Measurements from ENCODE around the gene TANGO6. TPM values are rescaled to one million over a fixed set of nuclear protein-coding genes. Genes with fewer than 3 reads are reported as not detected.

The TANGO6 gene
- polyA plus RNA-seq, 2 of the 4 experiments (the other 2 are of a cell fraction) = 8.1 to 19.5 TPM

GRCh38 chr16:69073181-69073702 lies 229.9 kb downstream of the TANGO6 start (continued):
- TF ChIP-seq FOSL2 (IDR thresholded peaks at IDR 0.05) = peak; percentile 96
- TF ChIP-seq FOSL2 (CRISPR knock-in tag; IDR thresholded peaks at IDR 0.05) = peak; percentile 97
- TF ChIP-seq RCOR1 (IDR thresholded peaks at IDR 0.05; ENCODE audit: low read depth, low read length) = no peak
- no peak for TF ChIP-seq KDM5A (IDR thresholded peaks at IDR 0.05)
- TF ChIP-seq POLR2AphosphoS2 (conservative IDR thresholded peaks at IDR 0.05; ENCODE audit: low read length) = no peak
- no peak for TF ChIP-seq ZC3H11A (IDR thresholded peaks at IDR 0.05)
- no peak for TF ChIP-seq NFE2L2 (conservative IDR thresholded peaks at IDR 0.05; ENCODE audit: low read length)
- peak; percentile 88 to 96 for TF ChIP-seq CEBPB (IDR thresholded peaks at IDR 0.05)
- TF ChIP-seq EHMT2 (IDR thresholded peaks at IDR 0.05; ENCODE audit: low read depth) = no peak
- no peak for TF ChIP-seq HMGXB4 (CRISPR knock-in tag; IDR thresholded peaks at IDR 0.05; ENCODE audit: borderline replicate concordance)
- TF ChIP-seq HOXB5 (CRISPR knock-in tag; IDR thresholded peaks at IDR 0.05) = no peak
- TF ChIP-seq HES2 (IDR thresholded peaks at IDR 0.05) = 0 out of 2 replicates have a peak, but pooled peaks have one; percentile 18
- TF ChIP-seq TP53 (CRISPR knock-in tag; IDR thresholded peaks at IDR 0.05) = no peak
- no peak for TF ChIP-seq REST (IDR thresholded peaks at IDR 0.05)
- no peak for TF ChIP-seq CHD4 (IDR thresholded peaks at IDR 0.05; ENCODE audit: borderline replicate concordance)
- TF ChIP-seq BCL3 (IDR thresholded peaks at IDR 0.05) = peak; percentile 87; the same call in 2 of the 3 replicates
- no peak for TF ChIP-seq CBX2 (IDR thresholded peaks at IDR 0.05; ENCODE audit: borderline replicate concordance, low read depth)
- TF ChIP-seq ESRRA (IDR thresholded peaks at IDR 0.05; ENCODE audit: borderline replicate concordance, low read length) = no peak
- TF ChIP-seq JUN (IDR thresholded peaks at IDR 0.05) = peak; percentile 84 to 93; a peak in 4 of 5 replicates

- H3K4me2 ChIP-seq = peak overlapping the region; percentile 35; the same call in 2 of the 3 replicates
- CTCF ChIA-PET = interaction anchor here (0.9 kb wide), 1 partner anchor 35 kb away, joined by 3 read pairs; no protein-coding TSS in a partner anchor
- H3K9me3 ChIP-seq = no peaks in the 10 kb centered on the region
- H3K4me1 ChIP-seq = peaks cover 49% of the 10 kb centered on the region
- no peak for FAIRE-seq
- H3K27ac ChIP-seq = peak overlapping the region; percentile 47 to 70
- WGBS (ENCODE audit: missing lambda C conversion rate) = 37% methylated on average over 4 of the region's 4 CpGs
- no peak for TF ChIP-seq CBX8 (IDR thresholded peaks at IDR 0.05)
- no peak for TF ChIP-seq ZFP36 (IDR thresholded peaks at IDR 0.05; ENCODE audit: borderline replicate concordance, partially characterized antibody)
- no peak for TF ChIP-seq MAFK (IDR thresholded peaks at IDR 0.05; ENCODE audit: partially characterized antibody)
- TF ChIP-seq PBX3 (IDR thresholded peaks at IDR 0.05) = no peak
- TF ChIP-seq FOSL2 (IDR thresholded peaks at IDR 0.05) = no peak
- peak; percentile 42 for TF ChIP-seq FOSL2 (CRISPR knock-in tag; IDR thresholded peaks at IDR 0.05)
- TF ChIP-seq CEBPB (IDR thresholded peaks at IDR 0.05) = no peak
- no peak for TF ChIP-seq HEYL (CRISPR knock-in tag; IDR thresholded peaks at IDR 0.05)
- POLR2A ChIA-PET = no interaction called here
- peak in 1 of 2 experiments; percentile 56 for DNase-seq (ENCODE audit: low read depth in 1 of 2, low spot score in 1 of 2)
- ATAC-seq = peak in 1 of 2 experiments; percentile 24; a peak in 2 of 6 replicates
- H3K4me3 ChIP-seq = no peak overlapping the region
These were observed 233.9 kb downstream of the TANGO6 start for GRCh38 chr16:69077251-69077650.
